PC-9 (cell line): ENCODE measurements around the gene TMEM178A. TPM values are rescaled to one million over a fixed set of nuclear protein-coding genes. Genes with fewer than 3 reads are reported as not detected.

Experiments
- BruUV-seq: library from RNA; stranded (reverse); fragments of 400-500 nt; replicated peaks from 2 replicates; lab custom pipeline; 2021; lab: Mats Ljungman, UMichigan
- CTCF ChIA-PET: fragments of 300-600 bp; sonication (Branson Sonifier 250); formaldehyde crosslinking; loops from one replicate; lab custom pipeline; 2022; ENCODE audit warnings: antibody characterized with exemption; lab: Charles Lee
- POLR2A ChIA-PET: fragments of 300-600 bp; sonication (Branson Sonifier 250); formaldehyde crosslinking; loops from one replicate; lab custom pipeline; 2022; ENCODE audit warnings: antibody characterized with exemption; ENCODE audit not compliant: unreplicated experiment; lab: Charles Lee
- DNase-seq, 2 experiments: peaks; one replicate each; pipeline versions ENCODE4 v3.0.0 to v3.0.0-alpha.2; 2015 to 2022; ENCODE audit warnings: mixed read lengths in 1 of 2
- H2AFZ ChIP-seq: fragments of 200-600 bp; sonication (generic); 2 replicates; pipeline ENCODE4 v1.8.1; 2017; ENCODE audit warnings: antibody characterized with exemption
- H3F3A ChIP-seq: fragments of 200-600 bp; sonication (generic); 2 replicates; pipeline ENCODE4 v1.8.1; 2017; ENCODE audit warnings: antibody characterized with exemption, mild to moderate bottlenecking, low read depth; ENCODE audit not compliant: insufficient read depth
- H3K27ac ChIP-seq: fragments of 200-600 bp; sonication (generic); 2 replicates; pipeline ENCODE4 v1.6.1; 2016; ENCODE audit warnings: mixed run types
- H3K27me3 ChIP-seq: fragments of 200-600 bp; sonication (generic); 2 replicates; pipeline ENCODE4 v1.6.1; 2016; ENCODE audit warnings: low read depth, mixed run types; ENCODE audit not compliant: insufficient read depth
- H3K36me3 ChIP-seq: fragments of 200-600 bp; sonication (generic); 2 replicates; pipeline ENCODE4 v1.6.1; 2016; ENCODE audit warnings: low read depth, mixed run types
- H3K4me1 ChIP-seq: fragments of 200-600 bp; sonication (generic); replicated peaks from 2 replicates; pipeline ENCODE4 v1.6.1; 2016; ENCODE audit warnings: mixed run types; ENCODE audit not compliant: insufficient read depth
- H3K4me2 ChIP-seq: fragments of 200-600 bp; sonication (generic); 2 replicates; pipeline ENCODE4 v1.6.1; 2017; ENCODE audit warnings: mixed run types
- H3K4me3 ChIP-seq: fragments of 200-600 bp; sonication (generic); 2 replicates; pipeline ENCODE4 v1.6.1; 2016; ENCODE audit warnings: mixed run types
- H3K79me2 ChIP-seq: fragments of 200-600 bp; sonication (generic); 2 replicates; pipeline ENCODE4 v1.6.1; 2017; ENCODE audit warnings: low read depth, mixed run types
- H3K9me2 ChIP-seq: fragments of 200-600 bp; sonication (generic); 2 replicates; pipeline ENCODE4 v1.8.1; 2017; ENCODE audit warnings: mild to moderate bottlenecking; ENCODE audit not compliant: insufficient read depth
- H3K9me3 ChIP-seq: fragments of 200-600 bp; sonication (generic); 2 replicates; pipeline ENCODE4 v1.8.1; 2016; ENCODE audit warnings: low read depth; ENCODE audit not compliant: insufficient read depth
- H4K20me1 ChIP-seq: fragments of 200-600 bp; sonication (generic); 2 replicates; pipeline ENCODE4 v1.8.1; 2017; ENCODE audit not compliant: insufficient read depth
- EZH2 ChIP-seq: fragments of 200-600 bp; sonication (generic); IDR thresholded peaks from 2 replicates; pipeline ENCODE4 v1.8.0; 2017; ENCODE audit warnings: antibody characterized with exemption, low read depth
- intact Hi-C: fragments of 100-400 bp; cut with micrococcal nuclease; formaldehyde crosslinking; loops from one replicate; pipeline ENCODE4 v1.10.0; 2022; ENCODE audit not compliant: unreplicated experiment
- total RNA-seq: library from RNA; stranded (reverse); gene quantifications from 2 replicates; pipeline ENCODE4 v1.2.3, GENCODE V29; 2021
- TF ChIP-seq, protein P1 (sequence below): fragments of 200-600 bp; sonication (generic); conservative IDR thresholded peaks from 2 replicates; pipeline ENCODE4 v1.6.1; 2017; ENCODE audit warnings: mixed run types, antibody characterized with exemption, mild to moderate bottlenecking, moderate library complexity

Gene TMEM178A
- total RNA-seq, 1 experiment from 2014 or later, result 2.8 TPM

DNA sequence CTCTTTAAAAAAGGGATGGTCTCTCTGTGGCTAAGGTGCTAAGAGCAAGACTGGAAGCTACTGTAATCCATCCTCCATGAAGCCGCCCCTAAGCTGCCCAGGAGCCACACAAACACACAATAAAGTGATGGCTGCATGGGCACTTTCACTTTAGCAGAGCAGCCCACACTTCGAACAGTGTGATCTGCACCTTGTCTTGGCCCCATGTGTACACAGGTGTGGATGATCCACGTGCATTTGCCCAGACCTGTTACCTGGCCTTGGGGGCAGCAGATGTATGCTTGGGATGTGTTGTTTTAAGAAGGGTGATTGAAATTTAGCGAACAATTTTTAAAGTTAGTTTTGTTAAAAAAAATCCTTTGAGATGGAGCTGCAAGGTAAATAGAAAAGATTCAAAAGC lies 39.9 kb downstream of the TMEM178A start:
- Histone ChIP-seq H2AFZ (no peak overlapping the region), H3F3A (no peaks in the 10 kb centered on the region), H3K27me3 (no peaks in the 10 kb centered on the region), H3K9me3 (peaks cover 19% of the 10 kb centered on the region), H3K4me2 (0 out of 2 replicates have a peak overlapping the region, but pooled peaks have one; percentile 8), H3K27ac (no peak overlapping the region), H3K9me2 (no peaks in the 10 kb centered on the region), H4K20me1 (no peaks in the 10 kb centered on the region), H3K36me3 (no peaks in the 10 kb centered on the region), H3K4me1 (no peaks in the 10 kb centered on the region), H3K79me2 (no peaks in the 10 kb centered on the region), H3K4me3 (no peak overlapping the region)
- intact Hi-C loops, result no loop called here
- BruUV-seq, result no TSS peak
- no peak for DNase-seq
- POLR2A ChIA-PET, result no interaction called here
- TF ChIP-seq EZH2, result no peak
- TF ChIP-seq, protein P1, sequence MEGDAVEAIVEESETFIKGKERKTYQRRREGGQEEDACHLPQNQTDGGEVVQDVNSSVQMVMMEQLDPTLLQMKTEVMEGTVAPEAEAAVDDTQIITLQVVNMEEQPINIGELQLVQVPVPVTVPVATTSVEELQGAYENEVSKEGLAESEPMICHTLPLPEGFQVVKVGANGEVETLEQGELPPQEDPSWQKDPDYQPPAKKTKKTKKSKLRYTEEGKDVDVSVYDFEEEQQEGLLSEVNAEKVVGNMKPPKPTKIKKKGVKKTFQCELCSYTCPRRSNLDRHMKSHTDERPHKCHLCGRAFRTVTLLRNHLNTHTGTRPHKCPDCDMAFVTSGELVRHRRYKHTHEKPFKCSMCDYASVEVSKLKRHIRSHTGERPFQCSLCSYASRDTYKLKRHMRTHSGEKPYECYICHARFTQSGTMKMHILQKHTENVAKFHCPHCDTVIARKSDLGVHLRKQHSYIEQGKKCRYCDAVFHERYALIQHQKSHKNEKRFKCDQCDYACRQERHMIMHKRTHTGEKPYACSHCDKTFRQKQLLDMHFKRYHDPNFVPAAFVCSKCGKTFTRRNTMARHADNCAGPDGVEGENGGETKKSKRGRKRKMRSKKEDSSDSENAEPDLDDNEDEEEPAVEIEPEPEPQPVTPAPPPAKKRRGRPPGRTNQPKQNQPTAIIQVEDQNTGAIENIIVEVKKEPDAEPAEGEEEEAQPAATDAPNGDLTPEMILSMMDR, result no peak
- CTCF ChIA-PET, result no interaction called here

DNA sequence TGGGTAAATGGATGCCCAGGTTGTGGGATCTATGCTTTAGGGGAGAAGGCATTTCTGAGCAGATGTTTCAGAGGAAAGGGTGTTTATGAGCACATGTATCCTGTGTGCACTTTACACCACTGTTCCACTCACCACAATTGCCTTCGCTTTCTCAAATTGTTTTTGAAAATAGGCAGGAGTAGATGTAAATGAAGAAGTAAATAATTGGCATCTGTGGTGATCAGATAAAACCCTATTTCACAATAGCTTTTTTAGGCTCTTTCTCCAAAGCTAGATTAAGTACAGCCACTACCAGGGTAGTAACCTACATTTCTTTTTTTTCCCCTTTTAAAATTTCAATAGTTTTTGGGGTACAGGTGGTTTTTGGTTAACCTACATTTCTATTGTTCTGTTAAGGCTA lies 40.6 kb downstream of the TMEM178A start:
- H3K9me3 ChIP-seq, result peaks cover 15% of the 10 kb centered on the region
- ChIA-PET CTCF (no interaction called here), POLR2A (interaction anchor here (0.7 kb wide), 1 partner anchor 12 kb away, joined by 5 read pairs; no protein-coding TSS in a partner anchor)
- no TSS peak for BruUV-seq
- intact Hi-C loops, result no loop called here
- DNase-seq, result no peak
- H3K4me2 ChIP-seq, result no peak overlapping the region
- H3K27me3 ChIP-seq, result no peaks in the 10 kb centered on the region
- H3K27ac ChIP-seq, result no peak overlapping the region
- H3F3A ChIP-seq, result no peaks in the 10 kb centered on the region
- TF ChIP-seq EZH2, result no peak
- TF ChIP-seq, protein P1, result no peak
- no peaks in the 10 kb centered on the region for H3K79me2 ChIP-seq
- no peaks in the 10 kb centered on the region for H3K4me1 ChIP-seq
- no peaks in the 10 kb centered on the region for H3K9me2 ChIP-seq
- H4K20me1 ChIP-seq, result no peaks in the 10 kb centered on the region
- H3K36me3 ChIP-seq, result no peaks in the 10 kb centered on the region
- no peak overlapping the region for H3K4me3 ChIP-seq
- H2AFZ ChIP-seq, result no peak overlapping the region

DNA sequence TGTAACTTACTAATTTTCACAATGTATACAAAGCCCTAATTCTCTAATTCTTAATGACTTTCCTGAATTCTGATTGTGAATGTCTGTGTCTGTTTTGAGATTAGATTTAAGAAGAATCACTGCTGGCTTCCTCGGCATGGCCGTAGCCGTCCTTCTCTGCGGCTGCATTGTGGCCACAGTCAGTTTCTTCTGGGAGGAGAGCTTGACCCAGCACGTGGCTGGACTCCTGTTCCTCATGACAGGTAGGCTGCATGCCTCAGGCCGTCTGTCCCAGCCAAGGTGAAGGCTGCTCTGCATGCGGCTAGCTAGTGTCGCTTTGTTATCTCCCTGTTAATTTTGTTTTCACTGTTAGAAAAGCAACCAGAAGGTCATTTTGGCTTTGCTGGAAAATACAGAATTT lies 41.2 kb downstream of the TMEM178A start:
- Histone ChIP-seq H3K4me2 (no peak overlapping the region), H3K36me3 (no peaks in the 10 kb centered on the region), H2AFZ (no peak overlapping the region), H4K20me1 (no peaks in the 10 kb centered on the region), H3F3A (no peaks in the 10 kb centered on the region), H3K27ac (no peak overlapping the region), H3K27me3 (no peaks in the 10 kb centered on the region), H3K4me3 (no peak overlapping the region), H3K9me2 (no peaks in the 10 kb centered on the region), H3K79me2 (no peaks in the 10 kb centered on the region), H3K9me3 (peaks cover 9% of the 10 kb centered on the region), H3K4me1 (no peaks in the 10 kb centered on the region)
- POLR2A ChIA-PET, result no interaction called here
- no peak for TF ChIP-seq EZH2
- TF ChIP-seq, protein P1, result no peak
- no peak for DNase-seq
- CTCF ChIA-PET, result no interaction called here
- no TSS peak for BruUV-seq
- intact Hi-C loops, result no loop called here
